GM10266 (cell line): ENCODE results near the gene TBX3.
A peak's percentile ranks its signal among the peaks of the same experiment; 100 is the strongest.

Source experiments
- DNase-seq: peaks from one replicate; pipeline ENCODE4 v3.0.0; 2012; ENCODE audit errors: extremely low spot score
- TF ChIP-seq, protein P1 (sequence below): IDR thresholded peaks from 2 replicates; pipeline ENCODE4 v1.5.1; 2012; ENCODE audit warnings: mild to moderate bottlenecking, low read depth; ENCODE audit not compliant: control insufficient read depth, insufficient read depth; ENCODE audit errors: missing control alignments

Gene TBX3

DNA sequence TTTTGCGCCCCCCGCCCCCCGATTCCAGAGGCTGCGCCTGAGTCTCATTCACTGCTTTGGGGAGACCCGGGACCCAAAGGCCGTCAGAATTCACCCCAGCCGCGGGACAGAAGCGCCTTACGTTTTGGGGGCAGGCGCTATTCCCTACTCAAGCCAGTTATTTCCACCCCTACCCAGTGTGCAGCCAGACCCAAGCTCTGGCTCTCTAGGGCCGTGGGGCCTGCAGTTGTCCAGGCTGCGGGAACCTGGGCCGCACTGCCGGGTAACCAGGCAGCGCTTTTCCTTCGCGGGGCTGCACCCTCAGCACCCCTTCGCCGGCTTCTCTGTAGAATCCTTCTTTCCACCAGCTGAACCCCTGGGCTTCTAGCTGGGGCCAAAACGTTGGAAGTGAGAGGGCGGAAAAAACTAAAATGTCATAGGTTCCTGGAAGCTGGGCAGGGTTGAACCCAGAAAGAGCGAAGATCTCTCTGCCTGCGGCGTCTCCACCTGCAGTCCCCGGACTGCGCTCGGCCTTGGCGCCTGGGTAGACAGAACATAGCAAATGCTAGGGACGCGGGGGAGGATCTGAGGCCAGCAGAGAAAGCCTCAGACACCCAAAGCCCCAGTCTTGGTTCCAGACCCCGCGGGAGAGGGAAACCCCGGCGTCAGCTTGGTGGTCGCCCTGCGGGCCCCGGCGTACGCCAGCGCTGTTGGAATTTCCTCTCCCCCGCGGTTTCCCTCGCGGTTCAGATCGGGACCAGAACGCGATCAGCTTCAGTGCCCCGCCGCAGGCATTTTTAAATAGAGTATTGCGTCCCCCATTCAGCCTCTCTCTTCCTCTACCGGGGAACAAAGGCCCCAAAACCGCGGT lies 18.3 kb downstream of the TBX3 start:
- TF ChIP-seq, protein P1, sequence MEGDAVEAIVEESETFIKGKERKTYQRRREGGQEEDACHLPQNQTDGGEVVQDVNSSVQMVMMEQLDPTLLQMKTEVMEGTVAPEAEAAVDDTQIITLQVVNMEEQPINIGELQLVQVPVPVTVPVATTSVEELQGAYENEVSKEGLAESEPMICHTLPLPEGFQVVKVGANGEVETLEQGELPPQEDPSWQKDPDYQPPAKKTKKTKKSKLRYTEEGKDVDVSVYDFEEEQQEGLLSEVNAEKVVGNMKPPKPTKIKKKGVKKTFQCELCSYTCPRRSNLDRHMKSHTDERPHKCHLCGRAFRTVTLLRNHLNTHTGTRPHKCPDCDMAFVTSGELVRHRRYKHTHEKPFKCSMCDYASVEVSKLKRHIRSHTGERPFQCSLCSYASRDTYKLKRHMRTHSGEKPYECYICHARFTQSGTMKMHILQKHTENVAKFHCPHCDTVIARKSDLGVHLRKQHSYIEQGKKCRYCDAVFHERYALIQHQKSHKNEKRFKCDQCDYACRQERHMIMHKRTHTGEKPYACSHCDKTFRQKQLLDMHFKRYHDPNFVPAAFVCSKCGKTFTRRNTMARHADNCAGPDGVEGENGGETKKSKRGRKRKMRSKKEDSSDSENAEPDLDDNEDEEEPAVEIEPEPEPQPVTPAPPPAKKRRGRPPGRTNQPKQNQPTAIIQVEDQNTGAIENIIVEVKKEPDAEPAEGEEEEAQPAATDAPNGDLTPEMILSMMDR, result no peak
- DNase-seq, result no peak

DNA sequence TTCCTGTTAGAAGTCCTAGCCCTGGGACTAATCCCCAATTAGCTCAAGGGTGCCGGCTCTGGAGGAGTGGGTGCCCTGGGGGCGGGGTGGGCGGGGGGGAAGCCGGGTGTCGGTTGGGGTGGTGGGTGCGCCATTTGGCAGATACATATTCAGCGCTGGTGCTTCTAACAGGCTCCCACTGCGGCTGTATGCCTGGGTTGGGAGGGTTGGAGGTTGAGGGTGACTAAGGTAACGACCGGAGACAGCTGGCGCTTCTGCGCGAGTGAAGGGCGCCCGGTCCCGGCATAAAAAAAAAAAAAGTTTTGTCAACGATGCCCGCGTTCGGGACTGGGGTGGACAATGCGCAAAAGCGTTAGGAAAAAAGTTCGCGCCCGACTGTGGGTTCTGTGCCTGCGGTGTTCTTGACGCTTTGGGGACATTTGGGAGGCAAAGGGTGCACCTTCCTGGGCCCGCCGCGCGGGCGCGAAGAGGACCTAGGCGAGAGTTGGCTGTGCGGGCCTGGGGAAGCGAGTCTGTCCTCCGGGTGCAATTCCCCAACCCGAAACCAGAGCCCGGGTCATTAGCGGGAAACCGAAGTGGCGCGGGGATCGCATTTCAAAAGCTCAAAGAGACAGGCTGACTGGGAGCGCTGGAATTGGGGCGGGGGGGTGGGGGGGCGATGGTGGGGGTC lies 19.2 kb downstream of the TBX3 start:
- TF ChIP-seq, protein P1, result no peak
- no peak for DNase-seq

DNA sequence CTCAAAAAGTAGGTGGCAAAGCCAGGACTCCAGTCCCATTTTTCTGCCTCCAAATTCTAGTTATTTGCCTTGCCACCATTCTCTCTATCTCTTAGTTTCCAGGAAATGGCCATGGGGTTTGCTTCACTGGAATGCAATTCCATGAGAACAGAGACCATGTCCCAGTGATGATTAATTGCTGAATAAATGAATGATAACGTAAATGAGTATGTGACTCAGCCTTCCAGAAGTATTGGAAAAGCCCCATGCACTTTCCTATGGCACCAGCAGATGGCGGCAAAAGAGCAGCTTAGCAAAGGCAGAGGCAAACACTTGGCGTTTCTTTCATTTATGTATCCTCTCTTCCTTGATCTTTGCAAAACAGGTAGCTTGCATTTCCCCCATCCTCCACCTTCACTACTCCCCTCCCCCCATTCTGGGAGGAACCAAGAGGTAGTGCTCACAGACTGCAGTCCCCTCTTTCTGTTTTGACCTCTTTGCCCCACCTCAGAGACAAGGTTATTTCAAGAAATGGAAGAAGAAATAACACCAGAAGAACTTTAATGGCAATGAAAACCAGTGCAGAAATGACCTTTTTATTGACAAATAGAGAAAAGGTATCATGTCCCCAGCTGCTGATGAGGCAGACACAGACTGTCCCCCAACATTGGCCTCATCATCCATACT lies 21.3 kb downstream of the TBX3 start:
- TF ChIP-seq, protein P1, result peak; percentile 93

DNA sequence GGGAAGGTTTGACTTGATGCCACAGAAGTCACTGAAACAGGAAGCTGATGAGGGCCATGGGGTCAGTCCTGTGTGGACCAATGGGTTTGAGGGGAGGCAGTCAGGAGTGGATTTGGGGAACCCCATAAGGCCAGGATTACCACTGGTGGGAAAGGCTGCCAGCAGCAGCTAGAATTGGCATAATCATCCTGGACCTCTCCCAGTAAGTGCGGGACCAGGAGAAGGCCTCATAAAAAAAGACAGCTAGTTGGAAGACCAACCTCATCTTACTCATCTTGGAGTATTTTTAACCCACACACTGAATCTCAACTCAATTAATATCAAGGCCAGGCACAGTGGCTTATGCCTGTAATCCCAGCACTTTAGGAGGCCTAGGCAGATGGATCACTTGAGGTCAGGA lies 22.7 kb downstream of the TBX3 start:
- no peak for DNase-seq
- TF ChIP-seq, protein P1, result no peak

More for the DNA sequence above, 21.3 kb downstream of the TBX3 start:
- peak; percentile 71 for DNase-seq

DNA sequence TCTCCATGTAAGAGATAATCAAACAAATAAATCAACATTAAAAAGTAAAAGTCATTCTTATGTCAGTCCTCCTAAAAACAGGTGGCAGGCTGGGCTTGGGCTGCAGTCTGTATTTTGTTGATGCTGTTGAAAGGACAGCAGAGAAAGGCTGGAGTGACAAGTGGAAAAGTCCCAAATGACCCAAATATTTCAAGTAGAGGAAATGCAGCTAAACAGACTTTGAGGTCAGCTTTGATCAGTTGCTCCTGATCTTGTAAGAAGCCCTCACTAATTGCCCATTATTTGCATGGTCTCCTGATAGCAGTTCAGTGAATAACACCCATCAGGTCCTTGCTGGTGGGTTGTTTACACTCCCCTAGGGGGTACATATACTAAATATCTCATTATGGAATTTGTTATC lies 24.9 kb downstream of the TBX3 start:
- TF ChIP-seq, protein P1, result no peak
- DNase-seq, result no peak

DNA sequence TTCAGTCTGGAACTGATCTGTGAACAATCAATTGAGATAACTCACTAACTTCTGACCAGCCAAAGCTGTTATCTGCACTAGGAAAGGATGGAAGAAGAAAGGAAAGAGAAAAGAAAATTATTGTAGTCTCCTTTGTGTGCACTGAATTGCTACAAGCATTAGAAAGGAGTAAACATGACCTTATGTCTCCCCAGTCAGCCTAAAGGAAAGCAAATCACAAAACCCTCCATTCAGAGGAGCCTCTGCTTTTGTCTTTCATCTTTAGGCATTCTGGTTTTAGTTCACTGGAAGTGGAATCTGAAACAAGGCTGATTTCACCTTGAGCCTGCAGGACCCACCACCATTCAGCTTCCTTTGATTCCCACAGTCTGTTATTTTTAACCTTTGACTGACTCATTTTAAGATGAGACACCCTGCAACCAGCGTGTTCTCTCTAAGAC lies 26.0 kb downstream of the TBX3 start:
- TF ChIP-seq, protein P1, result no peak
- DNase-seq, result no peak
